Transverse colon (tissue), 4 donors: ENCODE results near the gene RHEB. TPM values are rescaled to one million over a fixed set of nuclear protein-coding genes. Genes with fewer than 3 reads are reported as not detected.
A peak's percentile ranks its signal among the peaks of the same experiment; 100 is the strongest.

Experiments
- DNase-seq: peaks from one replicate; pipeline ENCODE4 v3.0.0-alpha.2; 2019
- H3K27ac ChIP-seq, 4 donors: fragments of 200-600 bp; sonication (generic); 2 replicates each; pipeline ENCODE4 v1.5.1; 2016 to 2018; ENCODE audit warnings: inconsistent platforms in 4 of 4
- H3K27me3 ChIP-seq: fragments of 200-600 bp; sonication (generic); 2 replicates; pipeline ENCODE4 v1.5.1; 2017; ENCODE audit warnings: inconsistent platforms
- H3K36me3 ChIP-seq, 4 donors: fragments of 200-600 bp; sonication (generic); 2 replicates each; pipeline ENCODE4 v1.5.1; 2017 to 2019; ENCODE audit warnings: inconsistent platforms in 4 of 4
- H3K4me1 ChIP-seq, 4 donors: fragments of 200-600 bp; sonication (generic); 2 replicates each; pipeline ENCODE4 v1.5.1; 2017 to 2020; ENCODE audit warnings: inconsistent platforms in 4 of 4
- H3K4me3 ChIP-seq, 4 donors: fragments of 200-600 bp; sonication (generic); 1 replicate in 1 of 4; 2 replicates in 3 of 4; pipeline versions ENCODE4 v1.5.1 to v1.6.1; 2017 to 2019; ENCODE audit warnings: inconsistent platforms in 4 of 4
- H3K9me3 ChIP-seq, 2 donors: fragments of 200-600 bp; sonication (generic); 2 replicates each; pipeline ENCODE4 v1.5.1; 2017 to 2019; ENCODE audit warnings: inconsistent platforms in 2 of 2
- CTCF ChIP-seq, 5 experiments: fragments of 200-600 bp in 3 of 5; fragments of 450-650 bp in 2 of 5; sonication (generic) in 3 of 5; IDR thresholded peaks; 1 replicate in 2 of 5; 2 replicates in 3 of 5; pipeline ENCODE4 v1.5.1; 2016 to 2017; ENCODE audit warnings: antibody characterized with exemption in 5 of 5, inconsistent platforms in 3 of 5, mild to moderate bottlenecking in 2 of 5, moderate library complexity in 1 of 5
- EP300 ChIP-seq: sonication (generic); formaldehyde crosslinking; IDR thresholded peaks from one replicate; pipeline ENCODE4 v1.6.1; 2017; ENCODE audit warnings: antibody characterized with exemption, low read depth
- POLR2A ChIP-seq: fragments of 450-650 bp; IDR thresholded peaks from one replicate; pipeline ENCODE4 v1.6.1; 2016; ENCODE audit warnings: antibody characterized with exemption, mild to moderate bottlenecking, moderate library complexity
- POLR2AphosphoS5 ChIP-seq, 3 donors: sonication (generic); formaldehyde crosslinking; IDR thresholded peaks; one replicate each; pipeline ENCODE4 v1.6.1; 2016; ENCODE audit warnings: antibody characterized with exemption in 3 of 3
- whole genome bisulfite sequencing, 2 donors: methylation state at CpG; one replicate each; pipeline ENCODE4 v1.1.5; 2018; ENCODE audit warnings: low coverage in 1 of 2; 5-methylcytosine and 5-hydroxymethylcytosine counted together
- in situ Hi-C, 4 donors: fragments of 200-750 bp; cut with MboI; loops; one replicate each; pipeline versions ENCODE4 v1.15.0 to v1.15.1; 2017; ENCODE audit warnings: low sequenced_read_pairs in 3 of 4, low pct_ligation_motif_present in 1 of 4, low pct_unique_long_range_greater_than_20kb in 1 of 4
- intact Hi-C: fragments of 100-400 bp; cut with DNase I; formaldehyde crosslinking; loops from one replicate; pipeline ENCODE4 v1.15.1; 2023; ENCODE audit warnings: low total_unique reads
- total RNA-seq, 4 donors: library from RNA; depleted of rRNA; stranded (reverse); fragments of >200 nt; gene quantifications; one replicate each; pipeline ENCODE4 v1.1.0, GENCODE V29; 2016

Gene RHEB
- total RNA-seq, 4 donors from 2014 or later, result 12.7 to 70.5 (median 42.8) TPM

- WGBS, 2 donors, result 80 to 100% methylated on average over 2 to 23 of the region's 23 CpGs
- in situ Hi-C loops, result loop anchor here in 1 of 4 donors (25.0 kb wide), 1 partner anchor 285 kb away; no protein-coding TSS in a partner anchor
- H3K27me3 ChIP-seq, result no peaks in the 10 kb centered on the region
- peak; percentile 5 for DNase-seq
- peaks cover 0 to 11% (median 7%) of the 10 kb centered on the region in 4 donors for H3K4me1 ChIP-seq
- no peak overlapping the region for H3K27ac ChIP-seq
- H3K9me3 ChIP-seq, result no peaks in the 10 kb centered on the region
- no peaks in the 10 kb centered on the region for H3K36me3 ChIP-seq
- H3K4me3 ChIP-seq, result no peak overlapping the region
- no peak for TF ChIP-seq EP300
- TF ChIP-seq POLR2A, result no peak
- TF ChIP-seq CTCF (IDR thresholded peaks at IDR 0.05), result no peak
- no peak for TF ChIP-seq POLR2AphosphoS5 (IDR thresholded peaks at IDR 0.05)
- intact Hi-C loops, result no loop called here
Measured at GRCh38 chr7:151451626-151452571, 67.8 kb downstream of the RHEB start.

GRCh38 chr7:151451156-151451555 is 68.5 kb downstream of the RHEB start:
- H3K36me3 ChIP-seq, result no peaks in the 10 kb centered on the region
- H3K4me3 ChIP-seq, result no peak overlapping the region
- H3K27me3 ChIP-seq, result no peaks in the 10 kb centered on the region
- DNase-seq, result peak; percentile 3
- in situ Hi-C loops (loop anchor here in 1 of 4 donors (25.0 kb wide), 1 partner anchor 286 kb away; no protein-coding TSS in a partner anchor), intact Hi-C loops (no loop called here)
- 85 to 100% methylated on average over 1 to 5 of the region's 5 CpGs for WGBS, 2 donors
- peaks cover 0 to 11% (median 7%) of the 10 kb centered on the region in 4 donors for H3K4me1 ChIP-seq
- TF ChIP-seq POLR2AphosphoS5 (IDR thresholded peaks at IDR 0.05), result no peak
- TF ChIP-seq CTCF (IDR thresholded peaks at IDR 0.05), result no peak
- TF ChIP-seq POLR2A, result no peak
- no peak for TF ChIP-seq EP300
- H3K9me3 ChIP-seq, result no peaks in the 10 kb centered on the region
- H3K27ac ChIP-seq, result no peak overlapping the region

- Histone ChIP-seq H3K27ac (no peak overlapping the region), H3K27me3 (no peaks in the 10 kb centered on the region), H3K4me1 (peaks cover 0 to 11% (median 7%) of the 10 kb centered on the region in 4 donors), H3K36me3 (no peaks in the 10 kb centered on the region), H3K9me3 (no peaks in the 10 kb centered on the region), H3K4me3 (no peak overlapping the region)
- TF ChIP-seq POLR2AphosphoS5 (IDR thresholded peaks at IDR 0.05) (no peak), POLR2A (no peak), EP300 (no peak), CTCF (IDR thresholded peaks at IDR 0.05) (no peak)
- in situ Hi-C loops, result loop anchor here (5.0 to 25.0 kb wide), 3 partner anchors 83 to 287 kb away; no protein-coding TSS in a partner anchor
- intact Hi-C loops, result loop anchor here (5.0 kb wide), 1 partner anchor 83 kb away; no protein-coding TSS in a partner anchor
- 88 to 89% methylated on average over 9 of the region's 9 CpGs for WGBS, 2 donors
- no peak for DNase-seq
Measured at GRCh38 chr7:151449990-151450389, 69.7 kb downstream of the RHEB start.
